Measurements from ENCODE around the gene AMY2B. TPM values are rescaled to one million over a fixed set of nuclear protein-coding genes. Genes with fewer than 3 reads are reported as not detected.

AMY2B gene
- total and polyA plus RNA-seq, 2 of the 4 experiments (the other 2 are of a cell fraction), result 0.72 to 1.7 TPM

DNA sequence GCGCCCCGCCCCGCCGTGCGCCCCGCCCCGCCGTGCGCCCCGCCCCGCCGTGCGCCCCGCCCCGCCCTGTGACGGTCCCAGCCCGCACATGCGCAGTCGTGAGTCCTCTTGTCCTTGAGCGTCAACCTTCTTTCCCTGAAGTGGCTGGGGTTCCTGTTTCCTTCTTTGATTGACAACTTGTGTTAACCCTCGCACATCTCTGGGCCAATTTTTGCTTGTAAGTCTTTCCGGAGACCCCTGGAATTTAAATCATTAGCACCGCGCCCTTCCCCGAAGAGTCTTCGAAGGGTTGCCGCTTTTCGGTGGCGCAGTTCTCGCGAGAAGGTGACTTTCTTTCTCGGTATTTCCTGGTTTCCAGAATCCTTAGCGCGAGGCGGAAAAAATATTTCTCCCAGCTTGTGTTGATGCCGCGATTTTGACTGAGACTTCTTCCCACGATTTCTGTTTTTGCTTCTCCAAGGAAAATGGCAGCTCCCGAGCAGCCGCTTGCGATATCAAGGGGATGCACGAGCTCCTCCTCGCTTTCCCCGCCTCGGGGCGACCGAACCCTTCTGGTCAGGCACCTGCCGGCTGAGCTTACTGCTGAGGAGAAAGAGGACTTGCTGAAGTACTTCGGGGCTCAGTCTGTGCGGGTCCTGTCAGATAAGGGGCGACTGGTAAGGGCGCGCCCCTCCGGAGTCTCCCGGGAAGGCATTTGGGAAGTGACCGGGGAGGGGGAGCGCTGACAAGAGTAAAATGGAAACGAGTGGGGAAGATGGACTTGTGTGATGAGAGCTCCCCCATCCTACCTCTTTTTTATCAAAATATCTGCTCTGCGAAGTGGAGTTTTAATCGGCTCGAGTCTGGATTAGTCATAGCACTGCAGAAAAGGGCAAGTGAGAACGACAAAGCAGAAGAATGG lies 45.5 kb upstream of the AMY2B start, which contains the start of gene RNPC3:
RNPC3 (plus strand) TSS at position 93 of the 901 bp plus-strand sequence; CDS start at position 465, 372 bp downstream.
- Histone ChIP-seq H3K36me3 (ENCODE audit: control insufficient read depth, insufficient read depth, low read length) (peaks cover 3% of the 10 kb centered on the region; the same call in 1 of the 2 replicates), H2BK5ac (ENCODE audit: low read depth, low read length, poor library complexity, severe bottlenecking) (peak within 1 kb of the TSS; percentile 92), H4K20me1 (ENCODE audit: insufficient read depth, low read length) (no peaks in the 10 kb centered on the region), H2BK15ac (ENCODE audit: low read depth, low read length) (peak within 1 kb of the TSS; percentile 99; the same call in 1 of the 3 replicates), H3K9ac (ENCODE audit: low read depth, low read length) (peak within 1 kb of the TSS; percentile 98), H2AK5ac (ENCODE audit: low read depth, low read length) (no peak within 1 kb of the TSS), H3K9me3 (ENCODE audit: control insufficient read depth, insufficient read depth, low read length) (no peaks in the 10 kb centered on the region), H4K8ac (ENCODE audit: low read depth in 2 of 2, low read length in 2 of 2) (peak within 1 kb of the TSS; percentile 100), H2BK120ac (ENCODE audit: low read depth, low read length) (peak within 1 kb of the TSS; percentile 97), H3K79me1 (ENCODE audit: low read depth in 1 of 2, low read length in 2 of 2) (peaks cover 10 to 18% of the 10 kb centered on the region in 2 experiments; a peak in 3 of 4 replicates), H3K9me1 (ENCODE audit: insufficient read depth, low read length) (no peaks in the 10 kb centered on the region), H3K56ac (ENCODE audit: extremely low read depth, insufficient read depth, low read length) (peak within 1 kb of the TSS; percentile 100), H3K14ac (replicated peaks; ENCODE audit: low read depth, low read length) (peak within 1 kb of the TSS; percentile 94), H3K23ac (ENCODE audit: low read depth, low read length) (peak within 1 kb of the TSS; percentile 98), H3K4me2 (ENCODE audit: low read depth, low read length) (peak within 1 kb of the TSS; percentile 79), H3K18ac (ENCODE audit: low read depth, low read length) (peak within 1 kb of the TSS; percentile 98), H2AFZ (replicated peaks; ENCODE audit: low read length, poor library complexity) (peak within 1 kb of the TSS; percentile 95), H3K4me1 (ENCODE audit: control insufficient read depth, insufficient read depth, low read length) (0 out of 2 replicates have a peak, but pooled peaks cover 2% of the 10 kb centered on the region), H3K4ac (ENCODE audit: low read depth, low read length) (peak within 1 kb of the TSS; percentile 96), H3K4me3 (ENCODE audit: insufficient read depth, low read depth, low read length) (peak within 1 kb of the TSS; percentile 82), H2BK20ac (ENCODE audit: low read depth, low read length) (peak within 1 kb of the TSS; percentile 70), H3K27ac (ENCODE audit: insufficient read depth, low read length) (peak within 1 kb of the TSS; percentile 95), H2AK9ac (replicated peaks; ENCODE audit: low read depth, low read length, poor library complexity) (peak within 1 kb of the TSS; percentile 58), H4K5ac (ENCODE audit: low read depth, low read length) (peak within 1 kb of the TSS; percentile 98), H3K27me3 (ENCODE audit: control insufficient read depth, insufficient read depth, low read length) (no peaks in the 10 kb centered on the region), H4K91ac (ENCODE audit: insufficient read depth, low read depth, low read length) (peak within 1 kb of the TSS; percentile 98)
- peak; percentile 91 for DNase-seq
- 0% methylated on average over 19 of the region's 62 CpGs; no CpG with 5 or more reads in 1 of the 2 experiments for WGBS, 2 experiments (ENCODE audit: extremely low coverage in 2 of 2, insufficient read length in 1 of 2)
- intact Hi-C loops (cut with micrococcal nuclease) (no loop called here), dilution Hi-C loops (cut with HindIII; ENCODE audit: low sequenced_read_pairs, unreplicated experiment) (no loop called here), in situ Hi-C loops (cut with MboI; ENCODE audit: low sequenced_read_pairs) (no loop called here)
- CTCF ChIA-PET, result interaction anchor here (0.5 to 0.9 kb wide), 4 partner anchors 7 to 528 kb away, joined by 3 read pairs; no protein-coding TSS in a partner anchor
- POLR2A ChIA-PET (ENCODE audit: unreplicated experiment), result no interaction called here
- BruUV-seq (replicated peaks), result TSS peak; percentile 68
- ATAC-seq (ENCODE audit: low read depth), result peak; percentile 93
- TF ChIP-seq SMC3 (IDR thresholded peaks at IDR 0.05; ENCODE audit: low read depth, low read length) (no peak), NFE2L2 (IDR thresholded peaks at IDR 0.05; ENCODE audit: low read depth, low read length) (0 out of 2 replicates have a peak, but pooled peaks have one; percentile 18), RCOR1 (IDR thresholded peaks at IDR 0.05; ENCODE audit: insufficient replicate concordance, low read length) (no peak), RAD21 (IDR thresholded peaks at IDR 0.05; ENCODE audit: low read length) (no peak), CHD1 (IDR thresholded peaks at IDR 0.05; ENCODE audit: low read depth, low read length) (no peak), MAFK (IDR thresholded peaks at IDR 0.05; ENCODE audit: low read depth, low read length) (no peak), MXI1 (IDR thresholded peaks at IDR 0.05; ENCODE audit: borderline replicate concordance, low read depth, low read length) (peak; percentile 64; the same call in 1 of the 2 replicates), ELK1 (IDR thresholded peaks at IDR 0.05; ENCODE audit: borderline replicate concordance, low read depth, low read length) (no peak), RFX5 (IDR thresholded peaks at IDR 0.05; ENCODE audit: low read depth, low read length) (no peak), POLR2A (IDR thresholded peaks at IDR 0.05; ENCODE audit: low read depth, low read length) (peak; percentile 65), CEBPB (IDR thresholded peaks at IDR 0.05; ENCODE audit: low read depth, low read length) (no peak), BHLHE40 (IDR thresholded peaks at IDR 0.05; ENCODE audit: low read depth, low read length) (no peak), MAZ (IDR thresholded peaks at IDR 0.05; ENCODE audit: borderline replicate concordance, low read depth, low read length) (0 out of 2 replicates have a peak, but pooled peaks have one; percentile 3)
- TF ChIP-seq, protein P1, sequence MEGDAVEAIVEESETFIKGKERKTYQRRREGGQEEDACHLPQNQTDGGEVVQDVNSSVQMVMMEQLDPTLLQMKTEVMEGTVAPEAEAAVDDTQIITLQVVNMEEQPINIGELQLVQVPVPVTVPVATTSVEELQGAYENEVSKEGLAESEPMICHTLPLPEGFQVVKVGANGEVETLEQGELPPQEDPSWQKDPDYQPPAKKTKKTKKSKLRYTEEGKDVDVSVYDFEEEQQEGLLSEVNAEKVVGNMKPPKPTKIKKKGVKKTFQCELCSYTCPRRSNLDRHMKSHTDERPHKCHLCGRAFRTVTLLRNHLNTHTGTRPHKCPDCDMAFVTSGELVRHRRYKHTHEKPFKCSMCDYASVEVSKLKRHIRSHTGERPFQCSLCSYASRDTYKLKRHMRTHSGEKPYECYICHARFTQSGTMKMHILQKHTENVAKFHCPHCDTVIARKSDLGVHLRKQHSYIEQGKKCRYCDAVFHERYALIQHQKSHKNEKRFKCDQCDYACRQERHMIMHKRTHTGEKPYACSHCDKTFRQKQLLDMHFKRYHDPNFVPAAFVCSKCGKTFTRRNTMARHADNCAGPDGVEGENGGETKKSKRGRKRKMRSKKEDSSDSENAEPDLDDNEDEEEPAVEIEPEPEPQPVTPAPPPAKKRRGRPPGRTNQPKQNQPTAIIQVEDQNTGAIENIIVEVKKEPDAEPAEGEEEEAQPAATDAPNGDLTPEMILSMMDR (conservative IDR thresholded peaks at IDR 0.05; ENCODE audit: low read depth, low read length), result no peak

All from IMR-90 (cell line).